AG04450 (cell line): Measurements from ENCODE around the gene SERINC2. TPM values are rescaled to one million over a fixed set of nuclear protein-coding genes. Genes with fewer than 3 reads are reported as not detected.

Experiments
- CTCF ChIA-PET: fragments of 300-600, 350-600 bp; formaldehyde crosslinking; extraction: SDS; loops from one replicate; lab custom pipeline; 2022; ENCODE audit warnings: antibody characterized with exemption, inconsistent platforms; lab: Charles Lee
- POLR2A ChIA-PET: fragments of 350-600 bp; formaldehyde crosslinking; extraction: SDS; loops from one replicate; lab custom pipeline; 2021; ENCODE audit warnings: antibody characterized with exemption, inconsistent platforms; lab: Yijun Ruan, JAX
- DNase-seq: peaks from one replicate; pipeline ENCODE4 v3.0.0-alpha.2; 2011; ENCODE audit warnings: low read depth, low spot score
- H3K27ac ChIP-seq: one replicate; pipeline ENCODE4 v1.5.1; 2012; ENCODE audit warnings: low read depth, low read length, control low read depth
- H3K27me3 ChIP-seq: one replicate; pipeline ENCODE4 v1.6.0; 2012; ENCODE audit warnings: low read length; ENCODE audit not compliant: control insufficient read depth, insufficient read depth
- H3K4me3 ChIP-seq: 2 replicates; pipeline ENCODE4 v1.5.1; 2011; ENCODE audit warnings: mild to moderate bottlenecking, low read depth, low read length, control low read depth
- H3K9me3 ChIP-seq: 2 replicates; pipeline ENCODE4 v1.5.1; 2012; ENCODE audit warnings: low read length; ENCODE audit not compliant: control insufficient read depth, insufficient read depth
- CTCF ChIP-seq: IDR thresholded peaks from 2 replicates; pipeline ENCODE4 v1.5.1; 2011; ENCODE audit warnings: low read depth, low read length, control low read depth, inconsistent platforms
- polyA plus RNA-seq: library from polyadenylated mRNA; depleted of rRNA; stranded (reverse); fragments of >200 nt; gene quantifications from 2 replicates; pipeline ENCODE4 v1.2.3, GENCODE V29; 2011

The SERINC2 gene
- polyA plus RNA-seq, 1 experiment = 46.0 TPM

- TF ChIP-seq CTCF = no peak
- Histone ChIP-seq H3K27me3 (no peaks in the 10 kb centered on the region), H3K9me3 (no peaks in the 10 kb centered on the region), H3K4me3 (no peak overlapping the region), H3K27ac (no peak overlapping the region)
- no peak for DNase-seq
- POLR2A ChIA-PET = no interaction called here
- CTCF ChIA-PET = interaction anchor here (0.6 to 1.3 kb wide), 3 partner anchors 9 to 90 kb away, joined by 3 read pairs; no protein-coding TSS in a partner anchor
Observed at GRCh38 chr1:31370021-31370420, 43.0 kb upstream of the SERINC2 start.

GRCh38 chr1:31370565-31370964 lies 42.4 kb upstream of the SERINC2 start:
- CTCF ChIA-PET = interaction anchor here (0.6 to 1.3 kb wide), 2 partner anchors 24 to 90 kb away, joined by 3 read pairs; no protein-coding TSS in a partner anchor
- Histone ChIP-seq H3K27ac (no peak overlapping the region), H3K9me3 (no peaks in the 10 kb centered on the region), H3K4me3 (no peak overlapping the region), H3K27me3 (no peaks in the 10 kb centered on the region)
- no peak for TF ChIP-seq CTCF
- DNase-seq = no peak
- POLR2A ChIA-PET = no interaction called here

- CTCF ChIA-PET = interaction anchor here (0.8 to 1.2 kb wide), 3 partner anchors 51 to 188 kb away, joined by 3 to 5 read pairs (median 3); no protein-coding TSS in a partner anchor
- H3K4me3 ChIP-seq = no peak overlapping the region
- H3K27ac ChIP-seq = no peak overlapping the region
- TF ChIP-seq CTCF = no peak
- DNase-seq = no peak
- no peaks in the 10 kb centered on the region for H3K9me3 ChIP-seq
- POLR2A ChIA-PET = no interaction called here
- no peaks in the 10 kb centered on the region for H3K27me3 ChIP-seq
Observed at GRCh38 chr1:31371121-31371959, 41.7 kb upstream of the SERINC2 start.

GRCh38 chr1:31372051-31372450 lies 41.0 kb upstream of the SERINC2 start:
- TF ChIP-seq CTCF = no peak
- Histone ChIP-seq H3K27me3 (no peaks in the 10 kb centered on the region), H3K9me3 (no peaks in the 10 kb centered on the region), H3K27ac (no peak overlapping the region), H3K4me3 (no peak overlapping the region)
- CTCF ChIA-PET = interaction anchor here (1.1 to 1.2 kb wide), 2 partner anchors 177 to 188 kb away, joined by 3 read pairs; no protein-coding TSS in a partner anchor
- DNase-seq = no peak
- POLR2A ChIA-PET = no interaction called here

- no peaks in the 10 kb centered on the region for H3K9me3 ChIP-seq
- peak overlapping the region; percentile 70 for H3K27ac ChIP-seq
- ChIA-PET CTCF (interaction anchor here (0.6 to 1.6 kb wide), 3 partner anchors 162 to 189 kb away, joined by 5 to 7 read pairs (median 6); no protein-coding TSS in a partner anchor), POLR2A (no interaction called here)
- DNase-seq = no peak
- H3K27me3 ChIP-seq = no peaks in the 10 kb centered on the region
- no peak for TF ChIP-seq CTCF
- H3K4me3 ChIP-seq = peak overlapping the region; percentile 53
Observed at GRCh38 chr1:31372751-31373055, 40.3 kb upstream of the SERINC2 start.
